GM12892 (cell line): ENCODE measurements around the gene PLA2G3.

Experiments used
- POLR2A ChIP-seq: IDR thresholded peaks from 2 replicates; pipeline ENCODE4 v1.6.1; 2011; ENCODE audit warnings: low read depth, low read length, control low read depth
- POLR2AphosphoS5 ChIP-seq: IDR thresholded peaks from 2 replicates; pipeline ENCODE4 v1.6.1; 2011; ENCODE audit warnings: low read depth, low read length, control low read depth

DNA sequence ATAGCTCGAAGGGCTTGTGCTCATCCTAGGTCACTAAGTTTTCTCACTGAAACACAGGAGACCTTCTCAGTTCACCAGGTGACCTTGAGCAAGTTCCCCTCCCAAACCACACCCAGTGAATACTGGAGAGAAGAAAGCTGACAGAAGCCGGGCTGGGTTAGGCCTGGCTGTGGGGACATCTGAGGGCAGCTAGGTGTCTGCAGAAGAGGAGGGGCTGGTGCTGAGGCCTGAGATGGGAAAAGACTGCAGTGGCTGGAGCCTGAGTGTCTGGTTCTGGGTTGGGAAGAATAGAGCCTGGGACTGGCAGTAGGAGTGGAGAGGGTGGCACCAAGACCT lies 18.1 kb downstream of the PLA2G3 start:
- TF ChIP-seq POLR2AphosphoS5 (no peak), POLR2A (no peak)
